Measurements from ENCODE around the gene CYFIP2. TPM values are rescaled to one million over a fixed set of nuclear protein-coding genes. Genes with fewer than 3 reads are reported as not detected.

The CYFIP2 gene
- total and polyA plus RNA-seq, 10 of the 15 experiments (the other 5 are each of a cell fraction or from before 2014, with no cell fraction given): 43.4 to 173 (median 96.0) TPM

- H3K9ac ChIP-seq (ENCODE audit: control insufficient read depth, insufficient read depth, low read length): no peak overlapping the region
- no peaks in the 10 kb centered on the region for H3K27me3 ChIP-seq (replicated peaks in 1 of 2; ENCODE audit: control insufficient read depth in 2 of 2, insufficient read depth in 2 of 2, low read length in 1 of 2)
- in situ Hi-C loops (cut with MboI) (no loop called here), intact Hi-C loops (cut with micrococcal nuclease; ENCODE audit: unreplicated experiment) (loop anchor here (2.0 kb wide), 1 partner anchor 68 kb away; no protein-coding TSS in a partner anchor)
- H3K4me2 ChIP-seq (ENCODE audit: control insufficient read depth, insufficient read depth): no peak overlapping the region
- ChIA-PET SMC1A (ENCODE audit: uncharacterized antibody, unreplicated experiment) (interaction anchor here (0.6 to 5.0 kb wide), 22 partner anchors 9 to 295 kb away, joined by 3 to 45 read pairs (median 5); partner anchors contain the start of gene ITK), POLR2A (interaction anchor here (1.0 to 4.7 kb wide), 12 partner anchors 10 to 78 kb away, joined by 3 to 20 read pairs (median 4); partner anchors contain the start of genes CYFIP2 and MED7), RAD21 (ENCODE audit: unreplicated experiment) (interaction anchor here (0.8 to 4.9 kb wide), 15 partner anchors 9 to 73 kb away, joined by 3 to 52 read pairs (median 5); no protein-coding TSS in a partner anchor), CTCF (interaction anchor here (0.6 to 6.3 kb wide), 16 partner anchors 9 to 96 kb away, joined by 3 to 53 read pairs (median 6); partner anchors contain the start of gene MED7)
- no TSS peak for BruUV-seq (replicated peaks)
- ATAC-seq: peak; percentile 4
- no peaks in the 10 kb centered on the region for H3K79me2 ChIP-seq (ENCODE audit: control insufficient read depth, insufficient read depth, low read length)
- peaks cover 60% of the 10 kb centered on the region for H3K4me1 ChIP-seq (ENCODE audit: control insufficient read depth, insufficient read depth, low read length)
- no peak for DNase-seq (ENCODE audit: low read depth, low spot score)
- WGBS (ENCODE audit: insufficient coverage, insufficient replicate concordance, low lambda C conversion rate, missing lambda C conversion rate): 33% methylated on average over 6 of the region's 6 CpGs
- H4K20me1 ChIP-seq (ENCODE audit: control insufficient read depth, insufficient read depth): no peaks in the 10 kb centered on the region
- no peaks in the 10 kb centered on the region; the same call in 2 of the 3 replicates for H3K9me3 ChIP-seq (replicated peaks; ENCODE audit: control insufficient read depth, insufficient read depth, low read length)
- H3K27ac ChIP-seq (ENCODE audit: control insufficient read depth, insufficient read depth): no peak overlapping the region
- TF ChIP-seq EED (IDR thresholded peaks at IDR 0.05; ENCODE audit: low read depth): 0 out of 2 replicates have a peak, but pooled peaks have one; percentile 24
- peak; percentile 74 for TF ChIP-seq SPI1 (IDR thresholded peaks at IDR 0.05; ENCODE audit: borderline replicate concordance, insufficient read depth, low read depth, low read length)
- TF ChIP-seq CBX5 (IDR thresholded peaks at IDR 0.05; ENCODE audit: low read depth): no peak
- TF ChIP-seq REST (IDR thresholded peaks at IDR 0.05; ENCODE audit: low read depth, low read length): peak; percentile 55; the same call in 1 of the 2 replicates
- no peak for TF ChIP-seq ATF3 (IDR thresholded peaks at IDR 0.05; ENCODE audit: borderline replicate concordance, extremely low read depth, low read depth, low read length)
- TF ChIP-seq SP1 (IDR thresholded peaks at IDR 0.05; ENCODE audit: low read depth, low read length): no peak
- no peak for TF ChIP-seq HSF1 (IDR thresholded peaks at IDR 0.05; ENCODE audit: low read depth, low read length)
- TF ChIP-seq IRF5 (IDR thresholded peaks at IDR 0.05; ENCODE audit: borderline replicate concordance): no peak
- TF ChIP-seq MEF2B (IDR thresholded peaks at IDR 0.05; ENCODE audit: partially characterized antibody, poor library complexity, severe bottlenecking): no peak
- peak in 1 of 2 experiments; percentile 41; a peak in 1 of 4 replicates for TF ChIP-seq BHLHE40 (IDR thresholded peaks at IDR 0.05; ENCODE audit: borderline replicate concordance in 1 of 2, low read depth in 2 of 2, low read length in 1 of 2)
- H3K36me3 ChIP-seq (ENCODE audit: control insufficient read depth in 2 of 2, insufficient read depth in 2 of 2, low read length in 1 of 2): no peaks in the 10 kb centered on the region
- no peak overlapping the region for H3K4me3 ChIP-seq
- 0 out of 2 replicates have a peak overlapping the region, but pooled peaks have one; percentile 15 for H2AFZ ChIP-seq (ENCODE audit: control insufficient read depth, low read depth, low read length)
- FAIRE-seq: no peak
Measured at GRCh38 chr5:157216391-157217142, 49.4 kb upstream of the CYFIP2 start.
